Loucy (cell line): ENCODE data around the gene GPER1.

Experiments used
- H2AFZ ChIP-seq: fragments of 200-600 bp; sonication (generic); 2 replicates; pipeline ENCODE4 v1.6.0; 2016; ENCODE audit warnings: antibody characterized with exemption, mild to moderate bottlenecking, low read length, moderate library complexity
- H3F3A ChIP-seq: fragments of 200-600 bp; 2 replicates; pipeline ENCODE4 v1.6.0; 2016; ENCODE audit warnings: antibody characterized with exemption, low read depth, mild to moderate bottlenecking
- H3K27me3 ChIP-seq: fragments of 200-600 bp; sonication (generic); 2 replicates; pipeline ENCODE4 v1.6.1; 2014; ENCODE audit warnings: low read length, mild to moderate bottlenecking; ENCODE audit not compliant: insufficient read depth, poor library complexity, severe bottlenecking
- H3K36me3 ChIP-seq: fragments of 200-600 bp; sonication (generic); 2 replicates; pipeline ENCODE4 v1.6.1; 2016; ENCODE audit warnings: low read length; ENCODE audit not compliant: insufficient read depth
- H3K4me1 ChIP-seq: fragments of 200-600 bp; sonication (generic); 2 replicates; pipeline ENCODE4 v1.5.1; 2014; ENCODE audit warnings: low read length, mild to moderate bottlenecking; ENCODE audit not compliant: insufficient read depth, poor library complexity, severe bottlenecking
- H3K4me2 ChIP-seq: fragments of 200-600 bp; sonication (generic); 2 replicates; pipeline ENCODE4 v1.6.0; 2014; ENCODE audit warnings: antibody characterized with exemption, low read length, low read depth, mild to moderate bottlenecking; ENCODE audit not compliant: poor library complexity, severe bottlenecking
- H3K4me3 ChIP-seq: fragments of 200-600 bp; sonication (generic); 2 replicates; pipeline ENCODE4 v1.5.1; 2014; ENCODE audit warnings: low read length, mild to moderate bottlenecking, mixed read lengths; ENCODE audit not compliant: poor library complexity, severe bottlenecking
- H3K79me2 ChIP-seq: fragments of 200-600 bp; sonication (generic); 2 replicates; pipeline ENCODE4 v1.6.1; 2014; ENCODE audit warnings: low read length; ENCODE audit not compliant: insufficient read depth
- H3K9ac ChIP-seq: fragments of 200-600 bp; sonication (generic); 2 replicates; pipeline ENCODE4 v1.6.0; 2014; ENCODE audit warnings: mild to moderate bottlenecking, low read depth, low read length, moderate library complexity; ENCODE audit not compliant: poor library complexity, severe bottlenecking
- H3K9me2 ChIP-seq: fragments of 200-600 bp; sonication (generic); replicated peaks from 2 replicates; pipeline ENCODE4 v1.6.1; 2016; ENCODE audit warnings: low read depth, low read length, mixed read lengths
- H3K9me3 ChIP-seq: fragments of 200-600 bp; sonication (generic); 2 replicates; pipeline ENCODE4 v1.6.1; 2014; ENCODE audit warnings: mild to moderate bottlenecking, antibody characterized with exemption, low read length, low read depth; ENCODE audit not compliant: insufficient read depth
- H4K20me1 ChIP-seq: fragments of 200-600 bp; sonication (generic); 2 replicates; pipeline ENCODE4 v1.6.0; 2014; ENCODE audit warnings: antibody characterized with exemption, low read length, mild to moderate bottlenecking; ENCODE audit not compliant: insufficient read depth, poor library complexity, severe bottlenecking
- EZH2phosphoT487 ChIP-seq: fragments of 200-600 bp; IDR thresholded peaks from 2 replicates; pipeline ENCODE4 v1.6.1; 2018; ENCODE audit warnings: antibody characterized with exemption, mild to moderate bottlenecking, moderate library complexity, borderline replicate concordance
- TF ChIP-seq, protein P1 (sequence below): fragments of 200-600 bp; sonication (generic); conservative IDR thresholded peaks from 2 replicates; pipeline ENCODE4 v1.5.1; 2014; ENCODE audit warnings: mild to moderate bottlenecking, antibody characterized with exemption, low read length

Gene GPER1

DNA sequence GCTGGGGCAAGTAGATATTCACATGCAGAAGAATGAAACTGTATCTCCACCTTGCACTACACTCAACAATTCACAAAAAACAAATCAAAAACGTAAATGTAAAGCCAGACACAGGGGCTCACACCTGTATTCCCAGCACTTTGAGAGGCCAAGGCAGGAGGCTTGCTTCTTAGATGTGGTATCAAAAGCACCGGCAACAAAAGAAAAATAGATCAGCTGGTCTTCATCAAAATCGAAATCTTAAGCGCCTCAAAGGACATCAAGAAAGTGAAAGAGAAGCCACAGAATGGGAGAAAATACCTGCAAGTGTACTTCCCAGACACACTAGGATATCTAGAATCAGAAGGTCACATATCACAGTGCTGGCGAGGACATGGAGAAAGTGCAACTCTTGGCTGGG is 31.3 kb downstream of the GPER1 start:
- Histone ChIP-seq H3K4me3 (no peak overlapping the region), H3K27me3 (no peaks in the 10 kb centered on the region), H3K9ac (no peak overlapping the region), H2AFZ (no peak overlapping the region), H3K9me3 (no peaks in the 10 kb centered on the region), H4K20me1 (no peaks in the 10 kb centered on the region), H3K36me3 (no peaks in the 10 kb centered on the region), H3F3A (peaks cover 3% of the 10 kb centered on the region; the same call in 1 of the 2 replicates), H3K9me2 (no peaks in the 10 kb centered on the region), H3K4me1 (peaks cover 5% of the 10 kb centered on the region), H3K79me2 (no peaks in the 10 kb centered on the region), H3K4me2 (no peak overlapping the region)
- no peak for TF ChIP-seq EZH2phosphoT487
- TF ChIP-seq, protein P1, sequence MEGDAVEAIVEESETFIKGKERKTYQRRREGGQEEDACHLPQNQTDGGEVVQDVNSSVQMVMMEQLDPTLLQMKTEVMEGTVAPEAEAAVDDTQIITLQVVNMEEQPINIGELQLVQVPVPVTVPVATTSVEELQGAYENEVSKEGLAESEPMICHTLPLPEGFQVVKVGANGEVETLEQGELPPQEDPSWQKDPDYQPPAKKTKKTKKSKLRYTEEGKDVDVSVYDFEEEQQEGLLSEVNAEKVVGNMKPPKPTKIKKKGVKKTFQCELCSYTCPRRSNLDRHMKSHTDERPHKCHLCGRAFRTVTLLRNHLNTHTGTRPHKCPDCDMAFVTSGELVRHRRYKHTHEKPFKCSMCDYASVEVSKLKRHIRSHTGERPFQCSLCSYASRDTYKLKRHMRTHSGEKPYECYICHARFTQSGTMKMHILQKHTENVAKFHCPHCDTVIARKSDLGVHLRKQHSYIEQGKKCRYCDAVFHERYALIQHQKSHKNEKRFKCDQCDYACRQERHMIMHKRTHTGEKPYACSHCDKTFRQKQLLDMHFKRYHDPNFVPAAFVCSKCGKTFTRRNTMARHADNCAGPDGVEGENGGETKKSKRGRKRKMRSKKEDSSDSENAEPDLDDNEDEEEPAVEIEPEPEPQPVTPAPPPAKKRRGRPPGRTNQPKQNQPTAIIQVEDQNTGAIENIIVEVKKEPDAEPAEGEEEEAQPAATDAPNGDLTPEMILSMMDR, result no peak

DNA sequence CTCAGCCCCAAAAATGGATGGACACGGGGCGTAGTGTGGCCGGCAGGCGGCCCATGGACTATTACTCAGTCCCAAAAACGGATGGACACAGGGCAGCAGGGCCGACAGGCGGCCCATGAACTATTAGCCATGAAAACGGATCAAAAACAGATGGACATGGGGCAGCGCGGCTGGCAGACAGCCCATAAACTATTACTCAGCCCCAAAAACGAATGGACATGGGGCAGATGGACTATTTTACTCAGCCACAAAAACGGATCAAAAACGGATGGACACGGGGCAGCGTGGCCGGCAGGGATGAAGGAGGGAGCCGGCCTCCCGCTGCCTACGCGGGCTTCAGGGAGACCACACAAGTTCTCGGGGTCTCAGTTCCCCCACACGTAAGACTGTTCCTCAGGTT is 32.9 kb downstream of the GPER1 start:
- Histone ChIP-seq H3K4me3 (no peak overlapping the region), H3F3A (peaks cover 3% of the 10 kb centered on the region; the same call in 1 of the 2 replicates), H3K4me1 (peaks cover 5% of the 10 kb centered on the region), H3K4me2 (no peak overlapping the region), H4K20me1 (no peaks in the 10 kb centered on the region), H3K9ac (no peak overlapping the region), H3K36me3 (no peaks in the 10 kb centered on the region; the same call in 1 of the 2 replicates), H3K9me2 (no peaks in the 10 kb centered on the region), H3K9me3 (no peaks in the 10 kb centered on the region), H3K27me3 (no peaks in the 10 kb centered on the region), H2AFZ (no peak overlapping the region), H3K79me2 (no peaks in the 10 kb centered on the region)
- TF ChIP-seq EZH2phosphoT487, result no peak
- TF ChIP-seq, protein P1, result no peak

DNA sequence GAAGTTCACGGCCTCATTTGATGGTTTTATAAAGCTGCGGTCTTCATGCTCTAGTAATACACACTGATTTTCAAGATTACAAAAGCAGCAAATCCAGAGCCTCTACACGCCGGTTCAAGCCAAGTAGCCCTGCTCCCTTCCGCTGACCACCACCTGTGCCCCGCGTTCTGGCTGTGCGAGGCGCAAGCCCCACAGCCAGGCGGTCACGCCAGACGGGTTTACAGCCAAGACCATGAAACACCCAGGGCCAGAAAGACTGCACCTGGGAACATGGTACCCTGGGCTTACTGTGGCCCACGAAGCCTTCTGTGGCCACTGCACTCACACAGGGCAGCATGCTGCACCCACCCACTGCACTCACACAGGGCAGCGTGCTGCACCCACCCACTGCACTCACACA is 33.6 kb downstream of the GPER1 start:
- no peak overlapping the region for H3K4me2 ChIP-seq
- H3K79me2 ChIP-seq, result no peaks in the 10 kb centered on the region
- no peak overlapping the region for H3K9ac ChIP-seq

More for the DNA sequence above, 33.6 kb downstream of the GPER1 start:
- no peak for TF ChIP-seq EZH2phosphoT487
- TF ChIP-seq, protein P1, result no peak
- Histone ChIP-seq H2AFZ (no peak overlapping the region), H3K9me3 (no peaks in the 10 kb centered on the region), H3K4me3 (no peak overlapping the region), H4K20me1 (no peaks in the 10 kb centered on the region), H3K4me1 (peaks cover 5% of the 10 kb centered on the region), H3F3A (peaks cover 3% of the 10 kb centered on the region; the same call in 1 of the 2 replicates), H3K36me3 (no peaks in the 10 kb centered on the region; the same call in 1 of the 2 replicates), H3K9me2 (no peaks in the 10 kb centered on the region), H3K27me3 (no peaks in the 10 kb centered on the region)
